WI38 (cell line): Measurements from ENCODE around the gene SCLY.

ENCODE experiments used
- H3K4me3 ChIP-seq: 2 replicates; pipeline ENCODE4 v1.5.1; 2011; ENCODE audit warnings: low read depth, mild to moderate bottlenecking, control low read depth, low read length
- CTCF ChIP-seq: IDR thresholded peaks from 2 replicates; pipeline ENCODE4 v1.5.1; 2012; ENCODE audit warnings: low read depth, mild to moderate bottlenecking, control low read depth, low read length

The SCLY gene

GRCh38 chr2:238084761-238085160 lies 24.0 kb downstream of the SCLY start:
- TF ChIP-seq CTCF, result no peak
- no peak overlapping the region for H3K4me3 ChIP-seq

GRCh38 chr2:238085899-238086298 lies 25.1 kb downstream of the SCLY start:
- no peak for TF ChIP-seq CTCF
- no peak overlapping the region for H3K4me3 ChIP-seq

- no peak for TF ChIP-seq CTCF
- H3K4me3 ChIP-seq, result no peak overlapping the region
Measured at GRCh38 chr2:238087211-238087610, 26.4 kb downstream of the SCLY start.

- no peak overlapping the region for H3K4me3 ChIP-seq
- TF ChIP-seq CTCF, result no peak
Measured at GRCh38 chr2:238090887-238091286, 30.1 kb downstream of the SCLY start.

- no peak for TF ChIP-seq CTCF
- H3K4me3 ChIP-seq, result no peak overlapping the region
Measured at GRCh38 chr2:238091436-238092060, 30.7 kb downstream of the SCLY start.

- TF ChIP-seq CTCF, result no peak
Measured at GRCh38 chr2:238092486-238093035, 31.8 kb downstream of the SCLY start.

GRCh38 chr2:238093181-238094140 lies 32.7 kb downstream of the SCLY start:
- no peak for TF ChIP-seq CTCF
- no peak overlapping the region for H3K4me3 ChIP-seq

More at GRCh38 chr2:238092486-238093035, 31.8 kb downstream of the SCLY start:
- H3K4me3 ChIP-seq, result no peak overlapping the region
